Adrenal gland (tissue), 5 donors: Measurements from ENCODE around the gene CYB5R4.

Experiments
- POLR2A ChIP-seq, 2 donors: fragments of 450-650 bp; IDR thresholded peaks; one replicate each; pipeline ENCODE4 v1.6.1; 2017; ENCODE audit warnings: antibody characterized with exemption in 2 of 2, mild to moderate bottlenecking in 2 of 2, moderate library complexity in 1 of 2
- TF ChIP-seq, protein P1 (sequence below), 6 experiments: fragments of 450-650 bp in 4 of 6; fragments of 200-600 bp in 2 of 6; sonication (generic) in 1 of 6; IDR thresholded peaks; 1 replicate in 5 of 6; 2 replicates in 1 of 6; pipeline versions ENCODE4 v1.5.1 to v1.8.0; 2016 to 2021; ENCODE audit warnings: antibody characterized with exemption in 6 of 6, mild to moderate bottlenecking in 2 of 6, moderate library complexity in 1 of 6
- donor health status: DM: no; HTN: no; CAD: no.

- TF ChIP-seq, protein P1, sequence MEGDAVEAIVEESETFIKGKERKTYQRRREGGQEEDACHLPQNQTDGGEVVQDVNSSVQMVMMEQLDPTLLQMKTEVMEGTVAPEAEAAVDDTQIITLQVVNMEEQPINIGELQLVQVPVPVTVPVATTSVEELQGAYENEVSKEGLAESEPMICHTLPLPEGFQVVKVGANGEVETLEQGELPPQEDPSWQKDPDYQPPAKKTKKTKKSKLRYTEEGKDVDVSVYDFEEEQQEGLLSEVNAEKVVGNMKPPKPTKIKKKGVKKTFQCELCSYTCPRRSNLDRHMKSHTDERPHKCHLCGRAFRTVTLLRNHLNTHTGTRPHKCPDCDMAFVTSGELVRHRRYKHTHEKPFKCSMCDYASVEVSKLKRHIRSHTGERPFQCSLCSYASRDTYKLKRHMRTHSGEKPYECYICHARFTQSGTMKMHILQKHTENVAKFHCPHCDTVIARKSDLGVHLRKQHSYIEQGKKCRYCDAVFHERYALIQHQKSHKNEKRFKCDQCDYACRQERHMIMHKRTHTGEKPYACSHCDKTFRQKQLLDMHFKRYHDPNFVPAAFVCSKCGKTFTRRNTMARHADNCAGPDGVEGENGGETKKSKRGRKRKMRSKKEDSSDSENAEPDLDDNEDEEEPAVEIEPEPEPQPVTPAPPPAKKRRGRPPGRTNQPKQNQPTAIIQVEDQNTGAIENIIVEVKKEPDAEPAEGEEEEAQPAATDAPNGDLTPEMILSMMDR (IDR thresholded peaks at IDR 0.05) = no peak
- no peak for TF ChIP-seq POLR2A (IDR thresholded peaks at IDR 0.05)
These were observed 12.3 kb upstream of the CYB5R4 start for GRCh38 chr6:83847179-83847578.
